HFF-Myc (cell line): ENCODE data around the gene HAUS7.

Source experiments
- DNase-seq: peaks from one replicate; pipeline ENCODE4 v3.0.0-alpha.2; 2011; ENCODE audit warnings: low read depth; ENCODE audit errors: extremely low read depth
- H3K4me3 ChIP-seq: replicated peaks from 2 replicates; pipeline ENCODE4 v1.5.1; 2011; ENCODE audit warnings: low read depth, mild to moderate bottlenecking, control low read depth, low read length
- TF ChIP-seq, protein P1 (sequence below): IDR thresholded peaks from 2 replicates; pipeline ENCODE4 v1.5.1; 2012; ENCODE audit warnings: mild to moderate bottlenecking, low read depth, low read length, control low read depth; ENCODE audit errors: missing control alignments

The HAUS7 gene

DNA sequence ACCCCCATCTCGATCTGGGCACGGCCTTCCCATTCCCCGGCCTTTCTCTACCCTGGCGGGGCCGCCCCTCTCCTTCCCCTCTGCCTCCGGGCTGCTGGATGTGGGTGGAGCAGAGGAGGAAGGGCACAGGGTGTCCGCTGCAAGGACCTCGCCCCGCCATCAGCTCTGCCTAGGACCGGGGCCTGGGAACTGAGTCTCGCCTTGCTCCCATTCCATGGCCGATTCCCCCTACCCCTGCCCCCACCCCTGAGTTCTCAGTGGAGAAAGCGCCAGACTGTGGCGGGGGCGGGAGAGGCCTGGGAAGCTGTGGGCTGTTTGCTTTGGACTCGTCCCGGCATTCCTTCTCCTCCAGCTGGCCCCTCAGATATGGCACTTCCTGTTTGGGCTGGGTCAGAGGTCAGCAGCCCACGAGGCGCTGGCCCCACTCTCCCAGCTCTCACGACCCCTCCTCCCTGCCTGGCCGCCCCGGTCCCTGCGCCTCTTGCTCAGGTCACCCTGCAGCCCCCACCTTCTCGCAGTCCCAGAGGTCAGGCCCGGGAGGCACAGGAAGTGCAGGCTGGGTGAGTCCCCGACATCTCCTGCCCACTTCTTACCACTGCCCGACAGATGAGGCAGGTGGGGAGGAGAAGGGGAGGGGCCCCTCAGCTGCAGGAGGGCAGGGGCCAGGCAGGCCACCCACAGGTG is 18.0 kb upstream of the HAUS7 start:
- TF ChIP-seq, protein P1, sequence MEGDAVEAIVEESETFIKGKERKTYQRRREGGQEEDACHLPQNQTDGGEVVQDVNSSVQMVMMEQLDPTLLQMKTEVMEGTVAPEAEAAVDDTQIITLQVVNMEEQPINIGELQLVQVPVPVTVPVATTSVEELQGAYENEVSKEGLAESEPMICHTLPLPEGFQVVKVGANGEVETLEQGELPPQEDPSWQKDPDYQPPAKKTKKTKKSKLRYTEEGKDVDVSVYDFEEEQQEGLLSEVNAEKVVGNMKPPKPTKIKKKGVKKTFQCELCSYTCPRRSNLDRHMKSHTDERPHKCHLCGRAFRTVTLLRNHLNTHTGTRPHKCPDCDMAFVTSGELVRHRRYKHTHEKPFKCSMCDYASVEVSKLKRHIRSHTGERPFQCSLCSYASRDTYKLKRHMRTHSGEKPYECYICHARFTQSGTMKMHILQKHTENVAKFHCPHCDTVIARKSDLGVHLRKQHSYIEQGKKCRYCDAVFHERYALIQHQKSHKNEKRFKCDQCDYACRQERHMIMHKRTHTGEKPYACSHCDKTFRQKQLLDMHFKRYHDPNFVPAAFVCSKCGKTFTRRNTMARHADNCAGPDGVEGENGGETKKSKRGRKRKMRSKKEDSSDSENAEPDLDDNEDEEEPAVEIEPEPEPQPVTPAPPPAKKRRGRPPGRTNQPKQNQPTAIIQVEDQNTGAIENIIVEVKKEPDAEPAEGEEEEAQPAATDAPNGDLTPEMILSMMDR, result no peak
- H3K4me3 ChIP-seq, result no peak overlapping the region
- DNase-seq, result no peak

DNA sequence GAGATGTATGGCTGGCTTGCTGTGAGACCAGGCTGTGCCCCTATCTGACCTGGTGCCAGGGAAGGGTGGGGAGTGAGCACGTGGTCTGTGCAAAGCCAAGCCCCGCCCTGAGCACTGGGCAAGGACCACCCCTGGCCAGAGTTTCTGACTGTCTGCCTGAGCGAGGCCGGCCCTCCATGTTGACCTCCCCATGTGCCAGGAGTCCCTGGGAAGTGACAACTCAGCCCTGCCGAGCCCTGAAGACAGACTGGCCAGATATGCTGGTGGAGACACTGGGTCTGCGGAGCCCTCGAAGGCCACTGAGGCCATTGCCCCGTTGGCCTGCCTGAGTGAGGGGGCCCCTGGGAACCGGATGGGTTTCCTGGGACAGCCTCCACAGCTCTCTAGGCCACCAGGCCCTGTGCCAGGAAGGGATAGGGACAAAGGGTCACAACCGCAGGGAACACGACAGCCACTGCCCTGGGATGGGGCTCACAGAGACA is 17.3 kb upstream of the HAUS7 start:
- no peak overlapping the region for H3K4me3 ChIP-seq
- DNase-seq, result no peak
- TF ChIP-seq, protein P1, result no peak

GRCh38 chrX:153486171-153486570 is 15.8 kb upstream of the HAUS7 start:
- DNase-seq, result no peak
- TF ChIP-seq, protein P1, result no peak

GRCh38 chrX:153485396-153486080 is 15.2 kb upstream of the HAUS7 start:
- no peak overlapping the region for H3K4me3 ChIP-seq
- DNase-seq, result no peak
- TF ChIP-seq, protein P1, result no peak

More at GRCh38 chrX:153486171-153486570, 15.8 kb upstream of the HAUS7 start:
- no peak overlapping the region for H3K4me3 ChIP-seq

- no peak overlapping the region for H3K4me3 ChIP-seq
- DNase-seq, result no peak
- TF ChIP-seq, protein P1, result no peak
These were observed 12.1 kb upstream of the HAUS7 start for GRCh38 chrX:153482376-153483015.

GRCh38 chrX:153481043-153481442 is 10.7 kb upstream of the HAUS7 start:
- no peak overlapping the region for H3K4me3 ChIP-seq
- no peak for DNase-seq
- TF ChIP-seq, protein P1, result no peak
